K562 (cell line): ENCODE data around the gene MAB21L3. TPM values are rescaled to one million over a fixed set of nuclear protein-coding genes. Genes with fewer than 3 reads are reported as not detected.

Source experiments
- ATAC-seq: fragments of 200-7000 bp; cut with Tn5 transposase; 3 replicates; pipeline ENCODE4 v1.9.1; 2020; ENCODE audit warnings: moderate library complexity
- BruUV-seq: library from RNA; stranded (reverse); fragments of 400-500 nt; replicated peaks from 2 replicates; lab custom pipeline; 2021; lab: Mats Ljungman, UMichigan
- CTCF ChIA-PET: fragments of 300-600 bp; formaldehyde crosslinking; extraction: SDS; loops from one replicate; lab custom pipeline; 2021; ENCODE audit warnings: low intra/inter-chr PET ratio; lab: Yijun Ruan, JAX
- POLR2A ChIA-PET: fragments of 300-600, 350-650 bp; sonication (Branson Sonifier 250); formaldehyde crosslinking; extraction: SDS; loops from one replicate; lab custom pipeline; 2021; ENCODE audit warnings: antibody characterized with exemption, inconsistent platforms; lab: Yijun Ruan, JAX
- DNase-seq, 4 experiments: peaks; one replicate each; pipeline versions ENCODE4 v3.0.0 to v3.0.0-alpha.2; 2011 to 2018; ENCODE audit warnings: low spot score in 3 of 4, mixed read lengths in 3 of 4; ENCODE audit errors: extremely low read depth in 1 of 4
- FAIRE-seq: peaks from 2 replicates; lab custom pipeline; 2011; peaks lifted over from hg19 to GRCh38; lab: Jason Lieb, UNC
- H2AFZ ChIP-seq: 2 replicates; pipeline ENCODE4 v1.6.0; 2011; ENCODE audit warnings: low read depth, low read length, control low read depth, inconsistent platforms
- H3K27ac ChIP-seq: fragments of 200-600 bp; 3 replicates; pipeline ENCODE4 v1.8.0; 2011; ENCODE audit warnings: low read depth, mild to moderate bottlenecking, control low read depth, inconsistent platforms, low read length, moderate library complexity, mixed read lengths; ENCODE audit errors: extremely low read depth
- H3K27me3 ChIP-seq, 2 experiments: fragments of 300-600 bp in 1 of 2; 2 replicates in 1 of 2; 3 replicates in 1 of 2; pipeline versions ENCODE4 v1.6.0 to v1.8.0; 2011; ENCODE audit warnings: inconsistent platforms in 2 of 2, low read length in 2 of 2, mild to moderate bottlenecking in 1 of 2, mixed read lengths in 1 of 2, moderate library complexity in 1 of 2; ENCODE audit not compliant: control insufficient read depth in 2 of 2, insufficient read depth in 2 of 2
- H3K36me3 ChIP-seq: fragments of 300-600 bp; 3 replicates; pipeline ENCODE4 v1.8.0; 2011; ENCODE audit warnings: mild to moderate bottlenecking, low read length, inconsistent platforms; ENCODE audit not compliant: control insufficient read depth, insufficient read depth
- H3K4me1 ChIP-seq, 2 experiments: fragments of 200-600 bp in 1 of 2; replicated peaks in 1 of 2; 2 replicates in 1 of 2; 3 replicates in 1 of 2; pipeline versions ENCODE4 v1.5.1 to v1.8.0; 2011; ENCODE audit warnings: inconsistent platforms in 2 of 2, low read length in 2 of 2, mild to moderate bottlenecking in 1 of 2, mixed read lengths in 1 of 2, moderate library complexity in 1 of 2; ENCODE audit not compliant: control insufficient read depth in 2 of 2, insufficient read depth in 2 of 2
- H3K4me2 ChIP-seq: 2 replicates; pipeline ENCODE4 v1.6.1; 2011; ENCODE audit warnings: low read length, control low read depth, inconsistent platforms, mixed read lengths; ENCODE audit not compliant: insufficient read depth
- H3K4me3 ChIP-seq: fragments of 200-600 bp; sonication (generic), shearing (Covaris generic); 2 replicates; pipeline ENCODE4 v1.5.1; 2016; ENCODE audit warnings: control low read depth, inconsistent platforms
- H3K79me2 ChIP-seq: fragments of 200-600 bp; 3 replicates; pipeline ENCODE4 v1.8.0; 2011; ENCODE audit warnings: low read length, inconsistent platforms; ENCODE audit not compliant: control insufficient read depth, insufficient read depth
- H3K9ac ChIP-seq, 2 experiments: 2 replicates each; pipeline versions ENCODE4 v1.6.0 to v1.6.1; 2011; ENCODE audit warnings: low read depth in 2 of 2, low read length in 2 of 2, control low read depth in 1 of 2, inconsistent platforms in 1 of 2, mild to moderate bottlenecking in 1 of 2, mixed read lengths in 1 of 2; ENCODE audit not compliant: insufficient read depth in 1 of 2
- H3K9me1 ChIP-seq: one replicate; pipeline ENCODE4 v1.6.0; 2011; ENCODE audit warnings: inconsistent platforms, mild to moderate bottlenecking, low read length, moderate library complexity; ENCODE audit not compliant: control insufficient read depth, insufficient read depth
- H3K9me3 ChIP-seq: replicated peaks from 2 replicates; pipeline ENCODE4 v1.5.1; 2011; ENCODE audit warnings: low read depth, low read length, inconsistent platforms; ENCODE audit not compliant: control insufficient read depth, insufficient read depth
- H4K20me1 ChIP-seq: replicated peaks from 2 replicates; pipeline ENCODE4 v1.6.1; 2011; ENCODE audit warnings: low read length, inconsistent platforms, mixed read lengths; ENCODE audit not compliant: control insufficient read depth, insufficient read depth
- CHD1 ChIP-seq: fragments of 200-600 bp; sonication (generic); IDR thresholded peaks from one replicate; pipeline ENCODE4 v1.6.1; 2012; ENCODE audit warnings: mild to moderate bottlenecking, moderate library complexity, low read length, inconsistent platforms
- GATAD2B ChIP-seq: fragments of 450-650 bp; IDR thresholded peaks from 2 replicates; pipeline ENCODE4 v1.6.1; 2017; ENCODE audit warnings: mild to moderate bottlenecking, borderline replicate concordance
- HDAC8 ChIP-seq: fragments of 450-650 bp; IDR thresholded peaks from 2 replicates; pipeline ENCODE4 v1.6.1; 2016; ENCODE audit warnings: mild to moderate bottlenecking, missing genetic modification characterization, moderate library complexity, missing compliant biosample characterization
- IFI16 ChIP-seq: fragments of 250-450 bp; sonication (Bioruptor Pico); IDR thresholded peaks from 2 replicates; pipeline ENCODE4 v2.1.2; 2022; ENCODE audit warnings: mild to moderate bottlenecking, inconsistent platforms
- OTX1 ChIP-seq: fragments of 450-650 bp; formaldehyde crosslinking; IDR thresholded peaks from 2 replicates; pipeline ENCODE4 v1.4.0; 2022; ENCODE audit warnings: mild to moderate bottlenecking
- RBM25 ChIP-seq: fragments of 200-400 bp; formaldehyde crosslinking; IDR thresholded peaks from 2 replicates; pipeline ENCODE4 v1.6.1; 2018; ENCODE audit warnings: low read length, low read depth, moderate library complexity; ENCODE audit not compliant: severe bottlenecking
- RNF2 ChIP-seq: sonication (generic); IDR thresholded peaks from 2 replicates; pipeline ENCODE4 v1.6.1; 2016
- SMARCA5 ChIP-seq: fragments of 450-650 bp; IDR thresholded peaks from 2 replicates; pipeline ENCODE4 v1.6.1; 2016
- YY1 ChIP-seq, 3 experiments: IDR thresholded peaks; 2 replicates each; pipeline ENCODE4 v1.6.1; 2011; ENCODE audit warnings: low read length in 2 of 3, mild to moderate bottlenecking in 2 of 3, moderate library complexity in 2 of 3, borderline replicate concordance in 1 of 3, control low read depth in 1 of 3, low read depth in 1 of 3; ENCODE audit not compliant: insufficient read depth in 3 of 3, insufficient replicate concordance in 2 of 3, control insufficient read depth in 1 of 3, insufficient read length in 1 of 3; ENCODE audit errors: extremely low read depth in 1 of 3
- ZNF184 ChIP-seq: sonication (generic); formaldehyde crosslinking; IDR thresholded peaks from 2 replicates; pipeline ENCODE4 v1.5.0; 2020; ENCODE audit warnings: missing genetic modification reagents
- ZNF224 ChIP-seq: sonication (generic); formaldehyde crosslinking; IDR thresholded peaks from 2 replicates; pipeline ENCODE4 v1.8.0; 2022; ENCODE audit warnings: mild to moderate bottlenecking, missing genetic modification reagents
- ZNF232 ChIP-seq: sonication (generic); formaldehyde crosslinking; IDR thresholded peaks from 2 replicates; pipeline ENCODE4 v1.8.0; 2022; ENCODE audit warnings: mild to moderate bottlenecking, missing genetic modification reagents
- WGBS: fragments of 100-300 bp; shearing (Covaris generic); methylation state at CpG from one replicate; pipeline ENCODE4 v1.1.6; 2016; ENCODE audit warnings: low coverage, mixed read lengths; ENCODE audit not compliant: insufficient coverage; ENCODE audit errors: missing lambda C conversion rate; 5-methylcytosine and 5-hydroxymethylcytosine counted together
- in situ Hi-C: fragments of 300-500 bp; cut with MboI; formaldehyde crosslinking; loops from 4 replicates; pipeline ENCODE4 v1.15.0; 2018; ENCODE audit warnings: inconsistent platforms, mixed read lengths
- intact Hi-C: fragments of 100-400 bp; cut with micrococcal nuclease; formaldehyde crosslinking; loops from 2 replicates; pipeline ENCODE4 v1.14.2; 2022
- polyA plus RNA-seq, 8 experiments: library from polyadenylated mRNA; depleted of rRNA in 4 of 8; stranded (reverse) in 5 of 8; unstranded in 3 of 8; fragments of >200 nt; fragmentation: Nextera tagmentation in 2 of 8; fragmentation: Illumina TruSeq in 1 of 8; extraction: Ambion mirVana in 2 of 8; extraction: Trizol in 1 of 8; gene quantifications; 2 replicates each; pipeline versions ENCODE4 v1.2.1 to v1.2.3, GENCODE V29; 2011 to 2014; ENCODE audit warnings: inconsistent platforms in 1 of 8, missing spikeins in 1 of 8
- total RNA-seq, 7 experiments: library from RNA; depleted of rRNA in 6 of 7; stranded (reverse); fragments of >200 nt in 6 of 7; fragmentation: Illumina TruSeq in 2 of 7; extraction: Trizol in 2 of 7; gene quantifications; 2 replicates each; pipeline versions ENCODE4 v1.2.1 to v1.2.3, GENCODE V29; 2011 to 2021; ENCODE audit warnings: low replicate concordance in 1 of 7
- TF ChIP-seq, protein P1 (sequence below), 2 experiments: fragments of 450-650 bp; IDR thresholded peaks; 2 replicates each; pipeline ENCODE4 v1.6.1; 2018; ENCODE audit warnings: mild to moderate bottlenecking in 2 of 2, low read depth in 1 of 2; ENCODE audit not compliant: partially characterized antibody in 2 of 2
- TF ChIP-seq, protein P2 (sequence below): sonication (generic); formaldehyde crosslinking; IDR thresholded peaks from 2 replicates; pipeline ENCODE4 v1.8.0; 2022; ENCODE audit warnings: missing genetic modification reagents, mild to moderate bottlenecking, moderate library complexity, borderline replicate concordance

Gene MAB21L3
- total and polyA plus RNA-seq, 9 of the 15 experiments (the other 6 are each of a cell fraction or from before 2014, with no cell fraction given): not detected

DNA sequence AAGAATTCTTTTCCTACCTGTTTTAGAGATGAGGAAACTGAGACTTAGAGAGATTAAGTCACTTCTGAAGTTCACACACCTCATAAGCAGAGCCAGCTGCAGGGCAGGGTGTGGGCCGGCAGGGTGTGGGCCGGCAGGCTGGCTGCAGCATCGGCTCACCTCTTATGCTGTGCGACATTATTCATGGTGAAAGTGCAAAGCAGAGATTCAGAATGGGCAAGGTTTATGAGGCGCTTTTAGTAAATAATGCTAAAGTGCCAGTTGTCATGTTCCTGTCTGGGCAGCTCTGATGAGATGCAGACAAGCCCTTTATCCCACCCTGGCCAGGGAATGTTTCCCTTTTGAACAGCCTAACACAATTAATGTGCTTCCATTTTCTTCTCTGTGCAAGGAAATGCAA, 14.6 kb downstream of the MAB21L3 start (continued):
- TF ChIP-seq RBM25 (no peak), RNF2 (no peak)
- TF ChIP-seq, all 486 proteins: peak for 0

DNA sequence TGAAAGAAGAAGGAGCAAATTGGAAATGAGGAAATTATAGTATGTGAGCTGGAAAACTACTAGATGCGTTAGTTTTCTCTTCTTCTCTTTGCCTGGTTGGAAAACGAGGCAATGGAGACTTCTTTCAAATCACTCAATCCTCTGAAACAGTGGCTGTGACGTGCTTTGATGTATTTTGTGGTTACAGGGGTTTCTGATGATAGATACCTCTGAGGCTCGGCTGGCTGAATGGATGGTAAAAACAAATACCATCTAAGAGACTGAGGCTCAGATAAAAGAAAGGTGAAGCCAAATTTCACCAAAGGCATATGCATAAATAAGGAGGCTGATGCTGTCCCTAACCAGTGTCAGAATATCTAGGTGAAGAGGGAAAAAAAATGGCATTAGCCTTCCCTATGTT, 15.1 kb downstream of the MAB21L3 start:
- no peak overlapping the region for H3K4me2 ChIP-seq
- no peak overlapping the region for H3K27ac ChIP-seq
- intact Hi-C loops (no loop called here), in situ Hi-C loops (no loop called here)
- ATAC-seq (no peak), DNase-seq (no peak), FAIRE-seq (no peak)
- H3K79me2 ChIP-seq: no peaks in the 10 kb centered on the region
- no peaks in the 10 kb centered on the region; a peak in 1 of 5 replicates for H3K4me1 ChIP-seq
- BruUV-seq: no TSS peak
- ChIA-PET POLR2A (no interaction called here), CTCF (no interaction called here)
- H3K9me1 ChIP-seq: no peaks in the 10 kb centered on the region
- no peaks in the 10 kb centered on the region; the same call in 1 of the 2 replicates for H3K9me3 ChIP-seq
- no peaks in the 10 kb centered on the region for H3K36me3 ChIP-seq
- H3K27me3 ChIP-seq: peaks cover 22 to 46% of the 10 kb centered on the region in 2 experiments
- H2AFZ ChIP-seq: no peak overlapping the region
- 0% methylated on average over 4 of the region's 4 CpGs for WGBS
- H3K9ac ChIP-seq: no peak overlapping the region
- no peaks in the 10 kb centered on the region for H4K20me1 ChIP-seq
- H3K4me3 ChIP-seq: no peak overlapping the region
- TF ChIP-seq ZNF184 (CRISPR knock-in tag): no peak
- TF ChIP-seq, protein P1, sequence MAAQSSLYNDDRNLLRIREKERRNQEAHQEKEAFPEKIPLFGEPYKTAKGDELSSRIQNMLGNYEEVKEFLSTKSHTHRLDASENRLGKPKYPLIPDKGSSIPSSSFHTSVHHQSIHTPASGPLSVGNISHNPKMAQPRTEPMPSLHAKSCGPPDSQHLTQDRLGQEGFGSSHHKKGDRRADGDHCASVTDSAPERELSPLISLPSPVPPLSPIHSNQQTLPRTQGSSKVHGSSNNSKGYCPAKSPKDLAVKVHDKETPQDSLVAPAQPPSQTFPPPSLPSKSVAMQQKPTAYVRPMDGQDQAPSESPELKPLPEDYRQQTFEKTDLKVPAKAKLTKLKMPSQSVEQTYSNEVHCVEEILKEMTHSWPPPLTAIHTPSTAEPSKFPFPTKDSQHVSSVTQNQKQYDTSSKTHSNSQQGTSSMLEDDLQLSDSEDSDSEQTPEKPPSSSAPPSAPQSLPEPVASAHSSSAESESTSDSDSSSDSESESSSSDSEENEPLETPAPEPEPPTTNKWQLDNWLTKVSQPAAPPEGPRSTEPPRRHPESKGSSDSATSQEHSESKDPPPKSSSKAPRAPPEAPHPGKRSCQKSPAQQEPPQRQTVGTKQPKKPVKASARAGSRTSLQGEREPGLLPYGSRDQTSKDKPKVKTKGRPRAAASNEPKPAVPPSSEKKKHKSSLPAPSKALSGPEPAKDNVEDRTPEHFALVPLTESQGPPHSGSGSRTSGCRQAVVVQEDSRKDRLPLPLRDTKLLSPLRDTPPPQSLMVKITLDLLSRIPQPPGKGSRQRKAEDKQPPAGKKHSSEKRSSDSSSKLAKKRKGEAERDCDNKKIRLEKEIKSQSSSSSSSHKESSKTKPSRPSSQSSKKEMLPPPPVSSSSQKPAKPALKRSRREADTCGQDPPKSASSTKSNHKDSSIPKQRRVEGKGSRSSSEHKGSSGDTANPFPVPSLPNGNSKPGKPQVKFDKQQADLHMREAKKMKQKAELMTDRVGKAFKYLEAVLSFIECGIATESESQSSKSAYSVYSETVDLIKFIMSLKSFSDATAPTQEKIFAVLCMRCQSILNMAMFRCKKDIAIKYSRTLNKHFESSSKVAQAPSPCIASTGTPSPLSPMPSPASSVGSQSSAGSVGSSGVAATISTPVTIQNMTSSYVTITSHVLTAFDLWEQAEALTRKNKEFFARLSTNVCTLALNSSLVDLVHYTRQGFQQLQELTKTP (IDR thresholded peaks at IDR 0.05; ENCODE audit: low read depth in 1 of 2, partially characterized antibody in 2 of 2): no peak
- no peak for TF ChIP-seq GATAD2B
- TF ChIP-seq OTX1 (CRISPR knock-in tag): no peak
- no peak for TF ChIP-seq ZNF232 (CRISPR knock-in tag)
- TF ChIP-seq YY1 (IDR thresholded peaks at IDR 0.05; ENCODE audit: borderline replicate concordance in 1 of 3, control insufficient read depth in 1 of 3, extremely low read depth in 1 of 3, insufficient read depth in 3 of 3, insufficient read length in 1 of 3, insufficient replicate concordance in 2 of 3, low read depth in 1 of 3, low read length in 2 of 3): no peak
- no peak for TF ChIP-seq HDAC8 (tag)
- TF ChIP-seq, protein P2, sequence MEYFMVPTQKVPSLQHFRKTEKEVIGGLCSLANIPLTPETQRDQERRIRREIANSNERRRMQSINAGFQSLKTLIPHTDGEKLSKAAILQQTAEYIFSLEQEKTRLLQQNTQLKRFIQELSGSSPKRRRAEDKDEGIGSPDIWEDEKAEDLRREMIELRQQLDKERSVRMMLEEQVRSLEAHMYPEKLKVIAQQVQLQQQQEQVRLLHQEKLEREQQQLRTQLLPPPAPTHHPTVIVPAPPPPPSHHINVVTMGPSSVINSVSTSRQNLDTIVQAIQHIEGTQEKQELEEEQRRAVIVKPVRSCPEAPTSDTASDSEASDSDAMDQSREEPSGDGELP (CRISPR knock-in tag): no peak
- no peak for TF ChIP-seq IFI16 (CRISPR knock-in tag)
- no peak for TF ChIP-seq SMARCA5
- no peak for TF ChIP-seq CHD1
- TF ChIP-seq ZNF224 (CRISPR knock-in tag): no peak
